HepG2 (cell line): ENCODE data around the gene PBOV1. TPM values are rescaled to one million over a fixed set of nuclear protein-coding genes. Genes with fewer than 3 reads are reported as not detected.

Source experiments
- ISX ChIP-seq: sonication (generic); formaldehyde crosslinking; conservative IDR thresholded peaks from 2 replicates; pipeline ENCODE4 v1.5.0; 2020; ENCODE audit warnings: missing genetic modification reagents
- KDM3A ChIP-seq: IDR thresholded peaks from 2 replicates; pipeline ENCODE4 v1.6.1; 2018; ENCODE audit warnings: low read depth, missing compliant biosample characterization
- NCOA1 ChIP-seq: sonication (generic); formaldehyde crosslinking; IDR thresholded peaks from 2 replicates; pipeline ENCODE4 v1.9.0; 2021; ENCODE audit warnings: missing genetic modification reagents
- NPAS2 ChIP-seq: sonication (generic); formaldehyde crosslinking; IDR thresholded peaks from 2 replicates; pipeline ENCODE4 v1.8.0; 2022; ENCODE audit warnings: mild to moderate bottlenecking, missing genetic modification reagents, borderline replicate concordance
- PBX2 ChIP-seq: IDR thresholded peaks from 2 replicates; pipeline ENCODE4 v1.6.1; 2016; ENCODE audit warnings: control low read depth
- PHF21A ChIP-seq: sonication (generic); formaldehyde crosslinking; IDR thresholded peaks from 2 replicates; pipeline ENCODE4 v1.5.0; 2020; ENCODE audit warnings: mild to moderate bottlenecking, missing genetic modification reagents
- PRDM10 ChIP-seq: sonication (generic); formaldehyde crosslinking; IDR thresholded peaks from 2 replicates; pipeline ENCODE4 v1.4.0; 2020; ENCODE audit warnings: low read depth, missing genetic modification reagents
- RBAK ChIP-seq: sonication (generic); formaldehyde crosslinking; IDR thresholded peaks from 2 replicates; pipeline ENCODE4 v1.5.1; 2020; ENCODE audit warnings: mild to moderate bottlenecking, missing genetic modification reagents
- RBFOX2 ChIP-seq: fragments of 200-400 bp; formaldehyde crosslinking; IDR thresholded peaks from 2 replicates; pipeline ENCODE4 v1.6.1; 2017; ENCODE audit warnings: low read depth, mild to moderate bottlenecking, low read length
- SMARCE1 ChIP-seq: fragments of 450-650 bp; IDR thresholded peaks from 2 replicates; pipeline ENCODE4 v1.6.1; 2017; ENCODE audit warnings: borderline replicate concordance
- SOX6 ChIP-seq, 2 experiments: fragments of 450-650 bp in 1 of 2; sonication (generic) in 1 of 2; formaldehyde crosslinking in 1 of 2; IDR thresholded peaks; 2 replicates each; pipeline versions ENCODE4 v1.4.0 to v1.6.1; 2017 to 2020; ENCODE audit warnings: antibody characterized with exemption in 1 of 2, mild to moderate bottlenecking in 1 of 2, missing genetic modification reagents in 1 of 2
- SP4 ChIP-seq: sonication (generic); formaldehyde crosslinking; IDR thresholded peaks from 2 replicates; pipeline ENCODE4 v1.8.1; 2023; ENCODE audit warnings: mild to moderate bottlenecking, missing genetic modification reagents
- TOPORS ChIP-seq: sonication (generic); formaldehyde crosslinking; IDR thresholded peaks from 2 replicates; pipeline ENCODE4 v1.8.0; 2023; ENCODE audit warnings: mild to moderate bottlenecking, missing genetic modification reagents
- ZBTB2 ChIP-seq: sonication (generic); formaldehyde crosslinking; IDR thresholded peaks from 2 replicates; pipeline ENCODE4 v1.8.0; 2022; ENCODE audit warnings: low read depth, missing genetic modification reagents
- ZBTB44 ChIP-seq: sonication (generic); formaldehyde crosslinking; IDR thresholded peaks from 2 replicates; pipeline ENCODE4 v1.4.0; 2020; ENCODE audit warnings: missing genetic modification reagents
- ZNF256 ChIP-seq: sonication (generic); formaldehyde crosslinking; conservative IDR thresholded peaks from 2 replicates; pipeline ENCODE4 v1.4.0; 2020; ENCODE audit warnings: missing genetic modification reagents
- ZNF382 ChIP-seq: sonication (generic); formaldehyde crosslinking; IDR thresholded peaks from 2 replicates; pipeline ENCODE4 v1.5.0; 2020; ENCODE audit warnings: missing genetic modification reagents, mild to moderate bottlenecking, borderline replicate concordance
- ZNF616 ChIP-seq: sonication (generic); formaldehyde crosslinking; IDR thresholded peaks from 2 replicates; pipeline ENCODE4 v1.5.0; 2020; ENCODE audit warnings: low read depth, mild to moderate bottlenecking, missing genetic modification reagents
- ZNF782 ChIP-seq: sonication (generic); formaldehyde crosslinking; IDR thresholded peaks from 2 replicates; pipeline ENCODE4 v1.4.0; 2020; ENCODE audit warnings: missing genetic modification reagents, mild to moderate bottlenecking, borderline replicate concordance
- ZNF800 ChIP-seq: sonication (generic); formaldehyde crosslinking; IDR thresholded peaks from 2 replicates; pipeline ENCODE4 v1.4.0; 2020; ENCODE audit warnings: missing genetic modification reagents
- polyA plus RNA-seq, 8 experiments: library from polyadenylated mRNA; depleted of rRNA in 3 of 8; stranded (reverse) in 7 of 8; unstranded in 1 of 8; fragments of >200 nt; fragmentation: Illumina TruSeq in 4 of 8; extraction: Trizol in 4 of 8; gene quantifications; 2 replicates each; pipeline versions ENCODE4 v1.2.1 to v1.2.3, GENCODE V29; 2011 to 2016; ENCODE audit warnings: low read depth in 4 of 8, missing spikeins in 1 of 8, mixed read lengths in 1 of 8; ENCODE audit not compliant: insufficient read depth in 1 of 8
- total RNA-seq, 5 experiments: library from RNA; depleted of rRNA; stranded (reverse); fragments of >200 nt; fragmentation: Illumina TruSeq; extraction: Trizol; gene quantifications; 2 replicates each; pipeline ENCODE4 v1.2.3, GENCODE V29; 2016; ENCODE audit warnings: low read depth in 1 of 5

Gene PBOV1
- total and polyA plus RNA-seq, 2 of the 13 experiments (the other 11 are each of a cell fraction or from before 2014, with no cell fraction given): not detected

DNA sequence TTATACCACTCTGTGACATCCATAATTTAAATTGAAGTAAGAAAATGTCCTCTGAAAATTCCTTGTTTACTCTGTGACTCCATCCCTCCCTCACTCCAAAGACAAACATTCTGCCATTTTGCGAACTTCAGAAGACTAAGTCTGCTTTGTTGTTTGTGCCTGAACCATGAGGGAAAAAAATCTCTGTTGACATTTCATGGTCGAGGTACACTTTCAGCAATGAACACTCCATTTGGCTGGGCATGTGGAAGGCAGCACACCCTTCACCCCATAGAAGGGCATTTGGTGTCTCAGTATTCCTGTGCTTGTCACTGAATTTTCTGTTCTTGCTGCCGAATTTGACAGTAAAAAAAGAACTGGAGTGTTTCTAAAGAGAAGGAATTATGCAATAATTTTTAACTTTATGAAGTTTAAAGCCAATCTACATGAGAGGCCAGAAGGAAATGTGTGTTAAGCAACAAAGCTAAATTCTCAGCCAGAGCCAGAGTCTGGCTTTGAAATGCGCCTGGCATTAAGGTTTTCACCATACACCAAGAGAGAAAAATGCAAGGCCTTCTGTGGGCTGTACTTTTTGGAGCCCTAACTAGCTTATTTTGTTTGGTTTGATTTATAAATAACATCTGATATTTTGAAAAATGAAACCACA lies 4.7 kb upstream of the PBOV1 start (continued):
- no peak for TF ChIP-seq ZBTB44
- TF ChIP-seq PHF21A (CRISPR knock-in tag): 0 out of 2 replicates have a peak, but pooled peaks have one; percentile 53
- peak; percentile 75; the same call in 1 of the 2 replicates for TF ChIP-seq ZNF800
- TF ChIP-seq TOPORS (CRISPR knock-in tag): no peak
- TF ChIP-seq RBAK (CRISPR knock-in tag): peak; percentile 37; the same call in 1 of the 2 replicates
- TF ChIP-seq ZNF616 (CRISPR knock-in tag): no peak
- TF ChIP-seq SP4 (CRISPR knock-in tag): no peak
- no peak for TF ChIP-seq RBFOX2
- TF ChIP-seq PRDM10 (CRISPR knock-in tag): peak; percentile 84; the same call in 1 of the 2 replicates
- no peak for TF ChIP-seq SOX6 (IDR thresholded peaks at IDR 0.05)
- peak; percentile 94 for TF ChIP-seq SOX6 (CRISPR knock-in tag; IDR thresholded peaks at IDR 0.05)
- TF ChIP-seq ZBTB2 (CRISPR knock-in tag): no peak
- TF ChIP-seq KDM3A: peak; percentile 80
- TF ChIP-seq SMARCE1: no peak
- peak; percentile 74; the same call in 1 of the 2 replicates for TF ChIP-seq NCOA1 (CRISPR knock-in tag)
- no peak for TF ChIP-seq ZNF382 (CRISPR knock-in tag)
- no peak for TF ChIP-seq ISX
- no peak for TF ChIP-seq ZNF782 (CRISPR knock-in tag)
- no peak for TF ChIP-seq NPAS2 (CRISPR knock-in tag)
- no peak for TF ChIP-seq ZNF256 (CRISPR knock-in tag)
- TF ChIP-seq PBX2: 0 out of 2 replicates have a peak, but pooled peaks have one; percentile 26
